Gastroesophageal sphincter (tissue), 4 donors: Measurements from ENCODE around the gene MDM4. TPM values are rescaled to one million over a fixed set of nuclear protein-coding genes. Genes with fewer than 3 reads are reported as not detected.

Source experiments
- ATAC-seq: fragments of 150-250 bp; one replicate; pipeline ENCODE4 v1.9.1; 2016; ENCODE audit warnings: mild to moderate bottlenecking, moderate library complexity
- H3K27ac ChIP-seq, 4 donors: fragments of 200-600 bp; sonication (generic) in 3 of 4; 1 replicate in 3 of 4; 2 replicates in 1 of 4; pipeline ENCODE4 v1.5.1; 2016 to 2019
- H3K27me3 ChIP-seq: fragments of 200-600 bp; sonication (generic); one replicate; pipeline ENCODE4 v1.5.1; 2019
- H3K36me3 ChIP-seq, 2 donors: fragments of 200-600 bp; sonication (generic); one replicate each; pipeline ENCODE4 v1.5.1; 2019; ENCODE audit warnings: control low read depth in 1 of 2
- H3K4me1 ChIP-seq, 3 donors: fragments of 200-600 bp; sonication (generic); 1 replicate in 2 of 3; 2 replicates in 1 of 3; pipeline ENCODE4 v1.5.1; 2016 to 2019; ENCODE audit warnings: control low read depth in 2 of 3
- H3K4me3 ChIP-seq, 2 donors: fragments of 200-600 bp; sonication (generic); one replicate each; pipeline ENCODE4 v1.5.1; 2019; ENCODE audit warnings: mild to moderate bottlenecking in 1 of 2, moderate library complexity in 1 of 2
- H3K9me3 ChIP-seq, 3 donors: fragments of 200-600 bp; sonication (generic); one replicate each; pipeline ENCODE4 v1.5.1; 2017 to 2019; ENCODE audit warnings: control low read depth in 2 of 3
- EP300 ChIP-seq: sonication (generic); formaldehyde crosslinking; IDR thresholded peaks from one replicate; pipeline ENCODE4 v1.6.1; 2017; ENCODE audit warnings: antibody characterized with exemption, mild to moderate bottlenecking
- POLR2A ChIP-seq, 2 donors: fragments of 450-650 bp; IDR thresholded peaks; one replicate each; pipeline ENCODE4 v1.6.1; 2017; ENCODE audit warnings: antibody characterized with exemption in 2 of 2, mild to moderate bottlenecking in 2 of 2, moderate library complexity in 1 of 2
- POLR2AphosphoS5 ChIP-seq: sonication (generic); formaldehyde crosslinking; IDR thresholded peaks from one replicate; pipeline ENCODE4 v1.6.1; 2017; ENCODE audit warnings: antibody characterized with exemption
- WGBS, 2 donors: methylation state at CpG; one replicate each; pipeline ENCODE4 v1.1.5; 2018; ENCODE audit warnings: low coverage in 1 of 2; 5-methylcytosine and 5-hydroxymethylcytosine counted together
- total RNA-seq, 4 donors: library from RNA; depleted of rRNA; stranded (reverse); fragments of >200 nt; gene quantifications; one replicate each; pipeline ENCODE4 v1.1.0, GENCODE V29; 2016
- TF ChIP-seq, protein P1 (sequence below), 4 experiments: fragments of 200-600 bp in 2 of 4; fragments of 450-650 bp in 2 of 4; sonication (generic) in 1 of 4; IDR thresholded peaks; one replicate each; pipeline ENCODE4 v1.5.1; 2017 to 2019; ENCODE audit warnings: antibody characterized with exemption in 4 of 4, mild to moderate bottlenecking in 2 of 4, moderate library complexity in 2 of 4

Gene MDM4
- total RNA-seq, 4 donors from 2014 or later: 24.3 to 74.1 (median 37.9) TPM

- Histone ChIP-seq H3K36me3 (no peaks in the 10 kb centered on the region), H3K4me1 (peaks cover 0 to 62% (median 42%) of the 10 kb centered on the region in 3 donors), H3K27ac (peak overlapping the region in 2 of 4 donors; percentile 10 to 19), H3K27me3 (no peaks in the 10 kb centered on the region), H3K4me3 (no peak overlapping the region), H3K9me3 (no peaks in the 10 kb centered on the region)
- WGBS, 2 donors: 70% methylated on average over 6 of the region's 9 CpGs; no CpG with 5 or more reads in 1 of the 2 donors
- peak; percentile 7 for ATAC-seq
- no peak for TF ChIP-seq POLR2AphosphoS5
- no peak for TF ChIP-seq EP300
- TF ChIP-seq, protein P1, sequence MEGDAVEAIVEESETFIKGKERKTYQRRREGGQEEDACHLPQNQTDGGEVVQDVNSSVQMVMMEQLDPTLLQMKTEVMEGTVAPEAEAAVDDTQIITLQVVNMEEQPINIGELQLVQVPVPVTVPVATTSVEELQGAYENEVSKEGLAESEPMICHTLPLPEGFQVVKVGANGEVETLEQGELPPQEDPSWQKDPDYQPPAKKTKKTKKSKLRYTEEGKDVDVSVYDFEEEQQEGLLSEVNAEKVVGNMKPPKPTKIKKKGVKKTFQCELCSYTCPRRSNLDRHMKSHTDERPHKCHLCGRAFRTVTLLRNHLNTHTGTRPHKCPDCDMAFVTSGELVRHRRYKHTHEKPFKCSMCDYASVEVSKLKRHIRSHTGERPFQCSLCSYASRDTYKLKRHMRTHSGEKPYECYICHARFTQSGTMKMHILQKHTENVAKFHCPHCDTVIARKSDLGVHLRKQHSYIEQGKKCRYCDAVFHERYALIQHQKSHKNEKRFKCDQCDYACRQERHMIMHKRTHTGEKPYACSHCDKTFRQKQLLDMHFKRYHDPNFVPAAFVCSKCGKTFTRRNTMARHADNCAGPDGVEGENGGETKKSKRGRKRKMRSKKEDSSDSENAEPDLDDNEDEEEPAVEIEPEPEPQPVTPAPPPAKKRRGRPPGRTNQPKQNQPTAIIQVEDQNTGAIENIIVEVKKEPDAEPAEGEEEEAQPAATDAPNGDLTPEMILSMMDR (IDR thresholded peaks at IDR 0.05): no peak
- no peak for TF ChIP-seq POLR2A (IDR thresholded peaks at IDR 0.05)
These were observed 40.4 kb upstream of the MDM4 start for GRCh38 chr1:204475656-204476432.

GRCh38 chr1:204476563-204476962 is 39.6 kb upstream of the MDM4 start:
- Histone ChIP-seq H3K4me3 (no peak overlapping the region), H3K27ac (no peak overlapping the region), H3K9me3 (no peaks in the 10 kb centered on the region), H3K27me3 (no peaks in the 10 kb centered on the region), H3K4me1 (peaks cover 0 to 69% (median 46%) of the 10 kb centered on the region in 3 donors), H3K36me3 (no peaks in the 10 kb centered on the region)
- ATAC-seq: no peak
- TF ChIP-seq EP300: no peak
- no peak for TF ChIP-seq POLR2A (IDR thresholded peaks at IDR 0.05)
- no peak for TF ChIP-seq POLR2AphosphoS5
- TF ChIP-seq, protein P1 (IDR thresholded peaks at IDR 0.05): no peak
- WGBS, 2 donors: 71 to 80% methylated on average over 4 to 5 of the region's 5 CpGs

DNA sequence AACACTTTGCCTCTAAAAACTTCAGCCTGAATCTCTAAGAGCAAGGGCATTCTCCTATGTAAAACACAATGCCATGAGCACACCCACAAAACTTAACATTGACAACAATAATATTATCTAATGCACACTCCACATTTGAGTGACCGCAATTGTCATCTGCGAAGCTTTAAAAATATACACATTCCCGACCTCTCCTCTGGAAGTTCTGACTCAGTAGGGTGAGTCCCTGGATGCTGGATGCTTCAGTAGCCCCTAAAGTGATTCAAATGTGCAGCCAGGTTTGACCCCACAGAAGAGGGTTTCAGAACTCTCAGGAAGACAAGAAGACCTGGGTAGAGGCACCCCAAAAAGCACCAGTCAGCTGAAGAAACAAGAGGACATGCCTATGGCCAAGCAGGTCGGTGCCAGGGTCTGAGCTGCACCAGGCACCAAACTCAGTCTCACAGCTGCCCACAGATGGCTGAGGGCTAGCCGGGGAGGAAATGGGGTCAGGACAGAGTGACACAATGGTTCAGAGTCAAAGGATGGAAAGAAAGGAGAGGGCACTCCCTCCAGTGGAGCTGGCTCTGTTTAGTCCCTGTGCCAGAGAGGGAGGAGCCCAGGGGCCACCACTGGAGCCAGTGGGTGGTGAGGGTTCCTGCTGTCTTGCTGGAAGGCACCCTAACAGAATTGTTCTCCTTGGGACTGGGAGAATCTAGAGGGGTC is 39.0 kb upstream of the MDM4 start:
- peak; percentile 51 for ATAC-seq
- Histone ChIP-seq H3K4me1 (peaks cover 0 to 76% (median 52%) of the 10 kb centered on the region in 3 donors), H3K9me3 (no peaks in the 10 kb centered on the region), H3K4me3 (no peak overlapping the region), H3K36me3 (no peaks in the 10 kb centered on the region), H3K27ac (peak overlapping the region in 1 of 4 donors; percentile 18), H3K27me3 (no peaks in the 10 kb centered on the region)
- WGBS, 2 donors: 33 to 65% methylated on average over 3 to 4 of the region's 5 CpGs
- TF ChIP-seq, protein P1 (IDR thresholded peaks at IDR 0.05): no peak
- no peak for TF ChIP-seq POLR2A (IDR thresholded peaks at IDR 0.05)
- TF ChIP-seq POLR2AphosphoS5: no peak
- no peak for TF ChIP-seq EP300

- no peak for ATAC-seq
- H3K27ac ChIP-seq: peak overlapping the region in 1 of 4 donors; percentile 18
- no peaks in the 10 kb centered on the region for H3K36me3 ChIP-seq
- no peaks in the 10 kb centered on the region for H3K27me3 ChIP-seq
- H3K4me3 ChIP-seq: no peak overlapping the region
- WGBS, 2 donors: 53 to 67% methylated on average over 5 to 7 of the region's 7 CpGs
- TF ChIP-seq EP300: no peak
- TF ChIP-seq, protein P1 (IDR thresholded peaks at IDR 0.05): no peak
- no peak for TF ChIP-seq POLR2A (IDR thresholded peaks at IDR 0.05)
- no peak for TF ChIP-seq POLR2AphosphoS5
- H3K9me3 ChIP-seq: no peaks in the 10 kb centered on the region
- H3K4me1 ChIP-seq: peaks cover 0 to 85% (median 54%) of the 10 kb centered on the region in 3 donors
These were observed 37.9 kb upstream of the MDM4 start for GRCh38 chr1:204478172-204478899.
